Trophoblast cell (in vitro differentiated cells and primary cell): ENCODE data around the gene KCNMA1.

Experiments used
- DNase-seq, 2 donors: peaks; one replicate each; pipeline ENCODE4 v3.0.0-alpha.2; 2016
- H2AFZ ChIP-seq: 2 replicates; pipeline ENCODE4 v1.6.1; 2013; ENCODE audit warnings: low read length, moderate library complexity, mild to moderate bottlenecking; ENCODE audit not compliant: insufficient read depth, poor library complexity
- H2AK5ac ChIP-seq: 2 replicates; pipeline ENCODE4 v1.6.1; 2013; ENCODE audit warnings: mild to moderate bottlenecking, low read length
- H2BK120ac ChIP-seq: 2 replicates; pipeline ENCODE4 v1.6.1; 2013; ENCODE audit warnings: low read length, mild to moderate bottlenecking, moderate library complexity; ENCODE audit not compliant: insufficient read depth, poor library complexity
- H2BK12ac ChIP-seq: 2 replicates; pipeline ENCODE4 v1.6.1; 2013; ENCODE audit warnings: mild to moderate bottlenecking, low read length, moderate library complexity
- H2BK5ac ChIP-seq: 2 replicates; pipeline ENCODE4 v1.6.1; 2013; ENCODE audit warnings: low read length, low read depth, moderate library complexity, mild to moderate bottlenecking; ENCODE audit not compliant: poor library complexity
- H3K14ac ChIP-seq: 2 replicates; pipeline ENCODE4 v1.6.1; 2013; ENCODE audit warnings: mild to moderate bottlenecking, low read length
- H3K18ac ChIP-seq: 2 replicates; pipeline ENCODE4 v1.6.1; 2013; ENCODE audit warnings: mild to moderate bottlenecking, low read length
- H3K23ac ChIP-seq: 2 replicates; pipeline ENCODE4 v1.6.1; 2013; ENCODE audit warnings: low read length
- H3K27ac ChIP-seq: 2 replicates; pipeline ENCODE4 v1.5.1; 2013; ENCODE audit warnings: low read depth, mild to moderate bottlenecking, inconsistent platforms, low read length, moderate library complexity
- H3K27me3 ChIP-seq: 2 replicates; pipeline ENCODE4 v1.6.1; 2013; ENCODE audit warnings: inconsistent platforms, mild to moderate bottlenecking, low read length, moderate library complexity; ENCODE audit not compliant: insufficient read depth
- H3K36me3 ChIP-seq, 2 experiments: 1 replicate in 1 of 2; 2 replicates in 1 of 2; pipeline ENCODE4 v1.6.1; 2013; ENCODE audit warnings: low read length in 2 of 2, mild to moderate bottlenecking in 2 of 2, moderate library complexity in 1 of 2; ENCODE audit not compliant: insufficient read depth in 2 of 2, control insufficient read depth in 1 of 2
- H3K4ac ChIP-seq: 2 replicates; pipeline ENCODE4 v1.6.1; 2013; ENCODE audit warnings: low read depth, mild to moderate bottlenecking, low read length, moderate library complexity
- H3K4me1 ChIP-seq, 2 experiments: 1 replicate in 1 of 2; 2 replicates in 1 of 2; pipeline ENCODE4 v1.6.1; 2013; ENCODE audit warnings: low read length in 2 of 2, mild to moderate bottlenecking in 2 of 2, moderate library complexity in 1 of 2; ENCODE audit not compliant: insufficient read depth in 2 of 2, control insufficient read depth in 1 of 2
- H3K4me2 ChIP-seq: 2 replicates; pipeline ENCODE4 v1.6.1; 2013; ENCODE audit warnings: inconsistent platforms, mild to moderate bottlenecking, low read length, moderate library complexity
- H3K4me3 ChIP-seq: 2 replicates; pipeline ENCODE4 v1.5.1; 2013; ENCODE audit warnings: mild to moderate bottlenecking, low read depth, low read length, inconsistent platforms
- H3K79me1 ChIP-seq: one replicate; pipeline ENCODE4 v1.6.1; 2013; ENCODE audit warnings: low read length
- H3K79me2 ChIP-seq: 2 replicates; pipeline ENCODE4 v1.6.1; 2013; ENCODE audit warnings: low read length, mild to moderate bottlenecking; ENCODE audit not compliant: control insufficient read depth, insufficient read depth, poor library complexity
- H3K9ac ChIP-seq: 2 replicates; pipeline ENCODE4 v1.6.1; 2013; ENCODE audit warnings: mild to moderate bottlenecking, low read length
- H3K9me3 ChIP-seq: 2 replicates; pipeline ENCODE4 v1.6.1; 2013; ENCODE audit warnings: low read depth, mild to moderate bottlenecking, control low read depth, inconsistent platforms, low read length; ENCODE audit not compliant: insufficient read depth
- H4K12ac ChIP-seq: 2 replicates; pipeline ENCODE4 v1.6.1; 2013; ENCODE audit warnings: low read depth, mild to moderate bottlenecking, low read length, moderate library complexity
- H4K8ac ChIP-seq: 2 replicates; pipeline ENCODE4 v1.6.1; 2013; ENCODE audit warnings: low read depth, mild to moderate bottlenecking, low read length, moderate library complexity
- H4K91ac ChIP-seq: one replicate; pipeline ENCODE4 v1.6.1; 2013; ENCODE audit warnings: low read depth, mild to moderate bottlenecking, low read length, moderate library complexity
- WGBS: extraction: QIAGEN DNeasy Blood & Tissue Kit; methylation state at CpG from one replicate; pipeline ENCODE4 v1.1.7; 2013; ENCODE audit warnings: missing lambda C conversion rate; ENCODE audit not compliant: insufficient read length, insufficient coverage; ENCODE audit errors: extremely low coverage; 5-methylcytosine and 5-hydroxymethylcytosine counted together

The KCNMA1 gene

DNA sequence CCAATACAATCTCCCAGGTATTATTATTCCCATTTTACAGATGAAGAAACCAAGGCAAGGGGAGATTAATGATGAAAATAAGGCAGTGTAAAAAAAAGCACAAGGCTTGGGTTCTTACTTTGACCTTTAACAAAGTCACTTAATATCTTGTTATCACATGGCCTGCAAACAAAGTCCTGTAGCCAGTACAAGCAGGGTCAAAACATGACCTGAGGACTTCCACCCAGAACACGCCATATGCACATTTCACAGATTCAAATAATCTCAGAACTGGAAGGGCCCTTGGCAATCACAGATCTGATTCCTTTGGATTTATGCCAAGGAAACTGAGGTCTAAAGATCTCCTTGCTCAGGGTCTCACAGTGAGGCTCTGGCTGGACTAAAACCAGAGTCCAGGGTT, 162.1 kb downstream of the KCNMA1 start:
- WGBS = no CpG with 5 or more reads among the region's 1 CpG

DNA sequence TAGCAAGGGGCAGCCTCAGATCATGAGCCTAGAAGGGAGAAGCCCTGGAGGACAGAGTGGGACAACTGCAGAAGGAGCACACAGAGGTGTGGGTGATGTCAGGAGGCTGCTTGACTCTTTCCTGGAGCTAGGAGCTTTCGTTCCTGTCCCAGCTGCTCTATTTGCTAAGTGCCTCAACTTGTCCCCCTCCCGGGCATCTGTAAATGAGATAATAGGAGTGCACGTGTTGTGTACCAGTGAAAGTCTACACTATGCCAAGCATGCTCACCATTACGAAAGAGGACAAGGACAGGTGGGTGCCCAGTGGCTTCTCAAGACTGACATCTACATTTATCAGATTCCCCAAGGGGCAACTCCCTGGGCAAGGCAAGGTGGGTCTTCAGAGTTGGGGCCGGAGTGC, 162.7 kb downstream of the KCNMA1 start:
- H4K12ac ChIP-seq = no peak overlapping the region
- H3K27ac ChIP-seq = no peak overlapping the region
- no peak overlapping the region for H3K18ac ChIP-seq
- no peak overlapping the region for H4K8ac ChIP-seq
- no peaks in the 10 kb centered on the region for H3K79me2 ChIP-seq
- no peak overlapping the region for H3K4me2 ChIP-seq
- no peak overlapping the region for H2BK12ac ChIP-seq
- H2BK5ac ChIP-seq = no peak overlapping the region
- H2BK120ac ChIP-seq = no peak overlapping the region
- H2AK5ac ChIP-seq = no peak overlapping the region
- H3K4me3 ChIP-seq = no peak overlapping the region
- no peaks in the 10 kb centered on the region for H3K27me3 ChIP-seq
- peaks cover 3% of the 10 kb centered on the region for H3K9me3 ChIP-seq
- no peak overlapping the region for H2AFZ ChIP-seq
- no CpG with 5 or more reads among the region's 5 CpGs for WGBS
- peaks cover 4 to 7% of the 10 kb centered on the region in 2 experiments for H3K36me3 ChIP-seq
- H3K14ac ChIP-seq = no peak overlapping the region
- H3K23ac ChIP-seq = no peak overlapping the region
- no peak overlapping the region for H3K9ac ChIP-seq
- DNase-seq = no peak
- H3K79me1 ChIP-seq = peaks cover under 1% of the 10 kb centered on the region
- no peak overlapping the region for H4K91ac ChIP-seq
- H3K4ac ChIP-seq = no peak overlapping the region
- peaks cover 1 to 8% of the 10 kb centered on the region in 2 experiments for H3K4me1 ChIP-seq

More for the DNA sequence above, 162.1 kb downstream of the KCNMA1 start:
- Histone ChIP-seq H2AK5ac (no peak overlapping the region), H3K79me1 (peaks cover 2% of the 10 kb centered on the region), H2BK120ac (no peak overlapping the region), H2BK5ac (no peak overlapping the region), H4K91ac (no peak overlapping the region), H3K27ac (no peak overlapping the region), H3K14ac (no peak overlapping the region), H3K4me3 (no peak overlapping the region), H2BK12ac (no peak overlapping the region), H3K4me1 (peaks cover 2 to 12% of the 10 kb centered on the region in 2 experiments), H4K12ac (no peak overlapping the region), H3K23ac (no peak overlapping the region), H2AFZ (no peak overlapping the region), H3K36me3 (peaks cover 4 to 7% of the 10 kb centered on the region in 2 experiments), H3K9me3 (peaks cover 3% of the 10 kb centered on the region), H3K18ac (no peak overlapping the region), H3K27me3 (no peaks in the 10 kb centered on the region), H4K8ac (no peak overlapping the region), H3K4me2 (no peak overlapping the region), H3K79me2 (no peaks in the 10 kb centered on the region), H3K4ac (no peak overlapping the region), H3K9ac (no peak overlapping the region)
- no peak for DNase-seq

DNA sequence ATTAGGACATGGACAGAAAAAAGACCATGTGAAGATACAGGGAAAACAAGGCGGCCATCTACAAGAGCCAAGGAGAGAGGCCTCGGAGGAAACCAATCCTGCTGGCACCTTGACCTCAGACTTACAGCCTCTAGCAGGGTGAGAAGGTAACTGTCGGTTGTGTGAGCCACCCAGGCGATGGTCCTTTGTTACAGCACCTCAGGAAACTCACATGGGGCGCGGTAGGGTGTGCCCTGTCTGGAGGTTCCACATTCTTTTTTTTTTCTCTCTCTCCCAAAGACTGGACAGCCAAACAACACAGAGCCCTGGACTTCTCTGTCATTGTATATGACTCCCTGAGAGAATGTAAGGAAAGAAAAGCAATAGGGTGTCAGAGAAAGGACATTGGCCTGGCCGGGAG, 163.2 kb downstream of the KCNMA1 start:
- no peak overlapping the region for H2BK120ac ChIP-seq
- H2AK5ac ChIP-seq = no peak overlapping the region
- DNase-seq = no peak
- no peak overlapping the region for H2BK5ac ChIP-seq
- no peak overlapping the region for H3K4me3 ChIP-seq
- H3K23ac ChIP-seq = no peak overlapping the region
- H3K14ac ChIP-seq = no peak overlapping the region
- H3K4me1 ChIP-seq = peaks cover 0 to 3% of the 10 kb centered on the region in 2 experiments
- no peak overlapping the region for H3K9ac ChIP-seq
- H3K4me2 ChIP-seq = no peak overlapping the region
- peaks cover 3% of the 10 kb centered on the region for H3K9me3 ChIP-seq
- H3K36me3 ChIP-seq = peaks cover 4 to 7% of the 10 kb centered on the region in 2 experiments
- H3K79me1 ChIP-seq = no peaks in the 10 kb centered on the region
- no peak overlapping the region for H4K12ac ChIP-seq
- no peaks in the 10 kb centered on the region for H3K79me2 ChIP-seq
- H3K4ac ChIP-seq = no peak overlapping the region
- WGBS = no CpG with 5 or more reads among the region's 7 CpGs
- no peaks in the 10 kb centered on the region for H3K27me3 ChIP-seq
- H4K8ac ChIP-seq = no peak overlapping the region
- no peak overlapping the region for H3K27ac ChIP-seq
- no peak overlapping the region for H4K91ac ChIP-seq
- H2AFZ ChIP-seq = no peak overlapping the region
- H2BK12ac ChIP-seq = no peak overlapping the region
- no peak overlapping the region for H3K18ac ChIP-seq

DNA sequence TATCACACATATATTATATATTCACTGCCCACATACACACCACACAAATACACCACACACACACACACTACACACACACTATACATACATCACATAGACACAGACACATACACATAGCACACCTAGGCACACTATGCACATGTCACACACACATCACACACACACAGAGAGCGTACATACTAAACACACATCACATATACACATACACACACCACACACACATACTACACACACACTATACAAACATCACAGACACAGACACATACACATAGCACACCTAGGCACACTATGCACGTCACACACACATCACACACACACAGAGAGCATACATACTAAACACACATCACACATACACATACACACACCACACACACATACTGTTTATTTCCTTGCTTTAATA, 165.5 kb downstream of the KCNMA1 start:
- H4K91ac ChIP-seq = no peak overlapping the region
- H3K9ac ChIP-seq = no peak overlapping the region
- no CpG with 5 or more reads among the region's 2 CpGs for WGBS
- H2BK5ac ChIP-seq = no peak overlapping the region
- H3K14ac ChIP-seq = no peak overlapping the region
- no peak for DNase-seq
- H3K36me3 ChIP-seq = peaks cover 4 to 7% of the 10 kb centered on the region in 2 experiments
- H3K4me3 ChIP-seq = no peak overlapping the region
- no peak overlapping the region for H3K27ac ChIP-seq
- H3K27me3 ChIP-seq = no peaks in the 10 kb centered on the region
- H4K12ac ChIP-seq = no peak overlapping the region
- peaks cover 3% of the 10 kb centered on the region for H3K9me3 ChIP-seq
- no peak overlapping the region for H2AFZ ChIP-seq
- no peak overlapping the region for H2BK120ac ChIP-seq
- no peak overlapping the region for H4K8ac ChIP-seq
- no peak overlapping the region for H2AK5ac ChIP-seq
- H3K23ac ChIP-seq = peak overlapping the region; percentile 59
- no peaks in the 10 kb centered on the region for H3K4me1 ChIP-seq
- no peaks in the 10 kb centered on the region for H3K79me1 ChIP-seq
- H3K4me2 ChIP-seq = no peak overlapping the region
- H3K18ac ChIP-seq = no peak overlapping the region
- H2BK12ac ChIP-seq = no peak overlapping the region
- H3K4ac ChIP-seq = no peak overlapping the region
- no peaks in the 10 kb centered on the region for H3K79me2 ChIP-seq
